SU-DHL-6 (cell line): ENCODE measurements around the gene CUBN.
A peak's percentile ranks its signal among the peaks of the same experiment; 100 is the strongest.

ENCODE experiments used
- H2AFZ ChIP-seq: fragments of 200-600 bp; sonication (generic); 2 replicates; pipeline ENCODE4 v1.6.1; 2014; ENCODE audit warnings: low read depth, mild to moderate bottlenecking, moderate library complexity, mixed read lengths, antibody characterized with exemption, low read length; ENCODE audit not compliant: severe bottlenecking
- H3F3A ChIP-seq: fragments of 200-600 bp; shearing (Covaris generic); 2 replicates; pipeline ENCODE4 v1.6.0; 2016; ENCODE audit warnings: antibody characterized with exemption, mild to moderate bottlenecking; ENCODE audit not compliant: insufficient read depth
- H3K27ac ChIP-seq: fragments of 200-600 bp; sonication (generic); 2 replicates; pipeline ENCODE4 v1.5.1; 2016; ENCODE audit warnings: low read depth, mild to moderate bottlenecking, low read length, moderate library complexity, mixed read lengths
- H3K27me3 ChIP-seq: fragments of 200-600 bp; sonication (generic), shearing (Covaris generic); 2 replicates; pipeline ENCODE4 v1.6.0; 2014; ENCODE audit warnings: mild to moderate bottlenecking, low read length
- H3K36me3 ChIP-seq: fragments of 200-600 bp; sonication (generic); 2 replicates; pipeline ENCODE4 v1.6.1; 2014; ENCODE audit warnings: mild to moderate bottlenecking, low read length, mixed read lengths
- H3K4me2 ChIP-seq: fragments of 300-600, 200-600 bp; shearing (Covaris generic), sonication (generic); 2 replicates; pipeline ENCODE4 v1.6.0; 2014; ENCODE audit warnings: low read length, low read depth, mild to moderate bottlenecking; ENCODE audit not compliant: poor library complexity, severe bottlenecking
- H3K4me3 ChIP-seq: fragments of 200-600 bp; sonication (generic); 2 replicates; pipeline ENCODE4 v1.5.1; 2014; ENCODE audit warnings: antibody characterized with exemption, low read length, mild to moderate bottlenecking, mixed read lengths; ENCODE audit not compliant: insufficient read depth, poor library complexity, severe bottlenecking
- H3K79me2 ChIP-seq: fragments of 200-600 bp; sonication (generic); 2 replicates; pipeline ENCODE4 v1.6.1; 2014; ENCODE audit warnings: mild to moderate bottlenecking, low read length, moderate library complexity; ENCODE audit not compliant: insufficient read depth
- H3K9ac ChIP-seq: fragments of 200-600 bp; sonication (generic); 2 replicates; pipeline ENCODE4 v1.7.0; 2014; ENCODE audit warnings: mild to moderate bottlenecking, low read length
- H3K9me2 ChIP-seq: fragments of 200-600 bp; sonication (generic); replicated peaks from 2 replicates; pipeline ENCODE4 v1.6.1; 2014; ENCODE audit warnings: low read length; ENCODE audit not compliant: insufficient read depth
- H3K9me3 ChIP-seq: fragments of 200-600 bp; sonication (generic); 2 replicates; pipeline ENCODE4 v1.6.1; 2014; ENCODE audit warnings: low read length, mixed read lengths; ENCODE audit not compliant: insufficient read depth
- H4K20me1 ChIP-seq: fragments of 200-600 bp; sonication (generic); 2 replicates; pipeline ENCODE4 v1.6.1; 2014; ENCODE audit warnings: low read depth, mild to moderate bottlenecking, antibody characterized with exemption, low read length, moderate library complexity, mixed read lengths
- EZH2phosphoT487 ChIP-seq: fragments of 200-600 bp; sonication (generic), shearing (Covaris generic); conservative IDR thresholded peaks from 2 replicates; pipeline ENCODE4 v1.6.1; 2018; ENCODE audit warnings: mild to moderate bottlenecking, antibody characterized with exemption, low read length, moderate library complexity, mixed read lengths
- TF ChIP-seq, protein P1 (sequence below): fragments of 200-600 bp; sonication (generic); IDR thresholded peaks from one replicate; pipeline ENCODE4 v1.5.1; 2017; ENCODE audit warnings: antibody characterized with exemption, mild to moderate bottlenecking, low read length, moderate library complexity; ENCODE audit not compliant: insufficient read depth, poor library complexity, severe bottlenecking

CUBN gene

DNA sequence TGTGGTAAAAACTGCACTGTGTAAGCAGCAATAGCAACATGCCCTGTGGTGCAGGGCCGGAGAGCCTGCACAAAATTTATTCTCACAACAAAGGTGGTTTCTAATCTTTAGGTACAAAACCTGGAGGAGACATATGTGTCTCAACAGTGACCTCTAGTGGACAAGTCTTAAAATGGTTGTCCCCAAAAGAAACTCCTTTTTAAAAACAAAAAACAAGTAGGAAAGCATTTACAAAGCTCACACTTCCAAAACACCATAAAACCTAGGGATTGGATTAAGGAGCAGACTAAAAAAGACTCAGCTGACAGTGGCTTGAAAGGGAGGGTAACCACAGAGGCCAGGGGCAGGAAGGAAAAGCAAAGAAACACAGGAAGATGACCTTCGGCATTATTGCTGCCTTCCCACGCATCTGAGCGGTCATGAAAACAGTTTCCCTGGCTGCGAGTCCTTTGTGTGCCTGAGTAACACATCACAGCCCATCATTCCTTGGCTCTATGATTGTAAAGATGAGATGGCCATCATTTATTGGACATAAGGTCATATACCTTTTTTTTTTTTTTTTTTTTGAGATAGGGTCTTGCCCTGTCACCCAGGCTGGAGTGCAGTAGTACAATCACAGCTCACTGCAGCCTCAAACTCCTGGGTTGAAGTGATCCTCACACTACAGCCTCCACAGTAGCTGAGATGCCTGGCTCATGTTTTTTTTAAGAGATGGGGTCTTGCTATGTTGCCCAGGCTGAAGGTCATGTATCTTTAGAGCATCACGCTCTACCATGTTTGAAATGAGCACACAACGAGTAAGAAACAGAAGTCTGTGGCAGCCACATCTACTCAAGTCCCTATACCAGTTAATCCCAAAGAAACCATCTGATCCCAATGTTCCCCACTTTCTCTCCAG lies 351.9 kb downstream of the CUBN start:
- H3K9ac ChIP-seq = no peak overlapping the region

GRCh38 chr10:16776896-16777295 lies 352.7 kb downstream of the CUBN start:
- Histone ChIP-seq H3F3A (no peaks in the 10 kb centered on the region), H3K36me3 (no peaks in the 10 kb centered on the region), H2AFZ (no peak overlapping the region), H3K9me3 (no peaks in the 10 kb centered on the region), H3K27ac (no peak overlapping the region), H3K4me3 (no peak overlapping the region), H3K9ac (no peak overlapping the region), H4K20me1 (no peaks in the 10 kb centered on the region), H3K79me2 (no peaks in the 10 kb centered on the region), H3K4me2 (no peak overlapping the region), H3K27me3 (no peaks in the 10 kb centered on the region), H3K9me2 (no peaks in the 10 kb centered on the region)
- no peak for TF ChIP-seq EZH2phosphoT487
- TF ChIP-seq, protein P1, sequence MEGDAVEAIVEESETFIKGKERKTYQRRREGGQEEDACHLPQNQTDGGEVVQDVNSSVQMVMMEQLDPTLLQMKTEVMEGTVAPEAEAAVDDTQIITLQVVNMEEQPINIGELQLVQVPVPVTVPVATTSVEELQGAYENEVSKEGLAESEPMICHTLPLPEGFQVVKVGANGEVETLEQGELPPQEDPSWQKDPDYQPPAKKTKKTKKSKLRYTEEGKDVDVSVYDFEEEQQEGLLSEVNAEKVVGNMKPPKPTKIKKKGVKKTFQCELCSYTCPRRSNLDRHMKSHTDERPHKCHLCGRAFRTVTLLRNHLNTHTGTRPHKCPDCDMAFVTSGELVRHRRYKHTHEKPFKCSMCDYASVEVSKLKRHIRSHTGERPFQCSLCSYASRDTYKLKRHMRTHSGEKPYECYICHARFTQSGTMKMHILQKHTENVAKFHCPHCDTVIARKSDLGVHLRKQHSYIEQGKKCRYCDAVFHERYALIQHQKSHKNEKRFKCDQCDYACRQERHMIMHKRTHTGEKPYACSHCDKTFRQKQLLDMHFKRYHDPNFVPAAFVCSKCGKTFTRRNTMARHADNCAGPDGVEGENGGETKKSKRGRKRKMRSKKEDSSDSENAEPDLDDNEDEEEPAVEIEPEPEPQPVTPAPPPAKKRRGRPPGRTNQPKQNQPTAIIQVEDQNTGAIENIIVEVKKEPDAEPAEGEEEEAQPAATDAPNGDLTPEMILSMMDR = no peak

More for the DNA sequence above, 351.9 kb downstream of the CUBN start:
- no peak overlapping the region for H3K27ac ChIP-seq
- no peaks in the 10 kb centered on the region for H3K79me2 ChIP-seq
- H3K4me3 ChIP-seq = no peak overlapping the region
- H3K4me2 ChIP-seq = no peak overlapping the region
- H3F3A ChIP-seq = no peaks in the 10 kb centered on the region
- H3K9me2 ChIP-seq = no peaks in the 10 kb centered on the region
- no peaks in the 10 kb centered on the region for H3K9me3 ChIP-seq
- no peak for TF ChIP-seq EZH2phosphoT487
- TF ChIP-seq, protein P1 = peak; percentile 59
- no peaks in the 10 kb centered on the region for H4K20me1 ChIP-seq
- no peaks in the 10 kb centered on the region for H3K36me3 ChIP-seq
- no peak overlapping the region for H2AFZ ChIP-seq
- no peaks in the 10 kb centered on the region for H3K27me3 ChIP-seq
